GM12865 (cell line): Measurements from ENCODE around the gene PAK1.

Experiments used
- DNase-seq: peaks from one replicate; pipeline ENCODE4 v3.0.0; 2010; ENCODE audit warnings: low read depth
- H3K4me3 ChIP-seq: 2 replicates; pipeline ENCODE4 v1.5.1; 2011; ENCODE audit warnings: mild to moderate bottlenecking, low read depth, low read length, control low read depth
- CTCF ChIP-seq: IDR thresholded peaks from 2 replicates; pipeline ENCODE4 v1.5.1; 2011; ENCODE audit warnings: low read length, control low read depth, low read depth, inconsistent platforms; ENCODE audit not compliant: insufficient read depth; ENCODE audit errors: missing control alignments

PAK1 gene

GRCh38 chr11:77361184-77361583, 112.7 kb downstream of the PAK1 start:
- DNase-seq = no peak
- TF ChIP-seq CTCF = no peak
- H3K4me3 ChIP-seq = no peak overlapping the region

GRCh38 chr11:77359481-77359880, 114.4 kb downstream of the PAK1 start:
- H3K4me3 ChIP-seq = no peak overlapping the region
- TF ChIP-seq CTCF = no peak
- DNase-seq = no peak

- no peak for DNase-seq
- TF ChIP-seq CTCF = no peak
Observed at GRCh38 chr11:77353131-77353530, 120.8 kb downstream of the PAK1 start.

GRCh38 chr11:77351281-77351886, 122.5 kb downstream of the PAK1 start:
- H3K4me3 ChIP-seq = no peak overlapping the region
- TF ChIP-seq CTCF = no peak
- no peak for DNase-seq

More at GRCh38 chr11:77353131-77353530, 120.8 kb downstream of the PAK1 start:
- no peak overlapping the region for H3K4me3 ChIP-seq

- DNase-seq = no peak
- no peak for TF ChIP-seq CTCF
- no peak overlapping the region for H3K4me3 ChIP-seq
Observed at GRCh38 chr11:77347948-77348347, 125.9 kb downstream of the PAK1 start.

- no peak overlapping the region for H3K4me3 ChIP-seq
- TF ChIP-seq CTCF = no peak
- DNase-seq = no peak
Observed at GRCh38 chr11:77346906-77347603, 126.8 kb downstream of the PAK1 start.
